Endothelial cell of umbilical vein (primary cell): ENCODE data around the gene STK17A. TPM values are rescaled to one million over a fixed set of nuclear protein-coding genes. Genes with fewer than 3 reads are reported as not detected.

Experiments
- BruUV-seq: library from RNA; stranded (reverse); fragments of 400-500 nt; replicated peaks from 2 replicates; lab custom pipeline; 2021; lab: Mats Ljungman, UMichigan
- CTCF ChIA-PET: fragments of 300-600, 350-600 bp; sonication (Branson Sonifier 250); formaldehyde crosslinking; loops from one replicate; lab custom pipeline; 2021; ENCODE audit warnings: antibody characterized with exemption, inconsistent platforms; lab: Charles Lee
- POLR2A ChIA-PET: fragments of 300-600, 350-600 bp; sonication (Branson Sonifier 250); formaldehyde crosslinking; loops from one replicate; lab custom pipeline; 2021; ENCODE audit warnings: antibody characterized with exemption, inconsistent platforms; lab: Charles Lee
- DNase-seq: peaks from one replicate; pipeline ENCODE4 v3.0.0-alpha.2; 2011; ENCODE audit warnings: low read depth, low spot score
- FAIRE-seq: peaks from 2 replicates; lab custom pipeline; 2011; peaks lifted over from hg19 to GRCh38; lab: Jason Lieb, UNC
- H2AFZ ChIP-seq: 2 replicates; pipeline ENCODE4 v1.6.0; 2012; ENCODE audit warnings: low read depth, low read length, control low read depth, inconsistent platforms
- H3K27ac ChIP-seq: 2 replicates; pipeline ENCODE4 v1.5.1; 2011; ENCODE audit warnings: low read depth, mild to moderate bottlenecking, control low read depth, low read length, moderate library complexity; ENCODE audit not compliant: insufficient read depth
- H3K27me3 ChIP-seq, 2 experiments: 2 replicates each; pipeline versions ENCODE4 v1.6.0 to v1.6.1; 2011; ENCODE audit warnings: low read length in 2 of 2, mixed read lengths in 1 of 2; ENCODE audit not compliant: control insufficient read depth in 2 of 2, insufficient read depth in 2 of 2
- H3K36me3 ChIP-seq, 2 experiments: 2 replicates in 1 of 2; 3 replicates in 1 of 2; pipeline ENCODE4 v1.5.1; 2011; ENCODE audit warnings: low read length in 2 of 2, mild to moderate bottlenecking in 1 of 2, moderate library complexity in 1 of 2; ENCODE audit not compliant: control insufficient read depth in 2 of 2, insufficient read depth in 2 of 2; ENCODE audit errors: extremely low read depth in 1 of 2
- H3K4me1 ChIP-seq: 3 replicates; pipeline ENCODE4 v1.5.1; 2011; ENCODE audit warnings: mild to moderate bottlenecking, low read length; ENCODE audit not compliant: control insufficient read depth, insufficient read depth; ENCODE audit errors: extremely low read depth
- H3K4me2 ChIP-seq: 2 replicates; pipeline ENCODE4 v1.6.1; 2011; ENCODE audit warnings: low read length, control low read depth, mixed read lengths; ENCODE audit not compliant: insufficient read depth
- H3K4me3 ChIP-seq, 3 experiments: fragments of 200-600 bp in 1 of 3; sonication (generic), shearing (Covaris generic) in 1 of 3; replicated peaks in 1 of 3; 2 replicates each; pipeline ENCODE4 v1.5.1; 2011 to 2016; ENCODE audit warnings: control low read depth in 3 of 3, low read length in 3 of 3, mild to moderate bottlenecking in 2 of 3, inconsistent platforms in 1 of 3, low read depth in 1 of 3, moderate library complexity in 1 of 3; ENCODE audit not compliant: insufficient read depth in 1 of 3
- H3K79me2 ChIP-seq: 2 replicates; pipeline ENCODE4 v1.6.0; 2012; ENCODE audit warnings: low read length, inconsistent platforms; ENCODE audit not compliant: control insufficient read depth, insufficient read depth
- H3K9ac ChIP-seq: replicated peaks from 2 replicates; pipeline ENCODE3; 2011; ENCODE audit warnings: low read length, control low read depth; ENCODE audit not compliant: insufficient read depth; ENCODE audit errors: extremely low read depth
- H3K9me1 ChIP-seq: replicated peaks from 3 replicates; pipeline ENCODE4 v1.6.0; 2011; ENCODE audit warnings: mild to moderate bottlenecking, low read length; ENCODE audit not compliant: control insufficient read depth, insufficient read depth; ENCODE audit errors: extremely low read depth
- H3K9me3 ChIP-seq: replicated peaks from 2 replicates; pipeline ENCODE4 v1.5.1; 2012; ENCODE audit warnings: low read length, inconsistent platforms; ENCODE audit not compliant: control insufficient read depth, insufficient read depth
- H4K20me1 ChIP-seq: replicated peaks from 2 replicates; pipeline ENCODE3; 2011; ENCODE audit warnings: mild to moderate bottlenecking, low read length; ENCODE audit not compliant: control insufficient read depth, insufficient read depth; ENCODE audit errors: extremely low read depth
- CTCF ChIP-seq, 2 donors: IDR thresholded peaks; 1 replicate in 1 of 2; 2 replicates in 1 of 2; pipeline ENCODE4 v1.5.1; 2011; ENCODE audit warnings: low read length in 2 of 2, mild to moderate bottlenecking in 2 of 2, moderate library complexity in 2 of 2, control low read depth in 1 of 2, inconsistent platforms in 1 of 2, low read depth in 1 of 2; ENCODE audit not compliant: insufficient read depth in 1 of 2; ENCODE audit errors: extremely low read depth in 1 of 2
- EZH2 ChIP-seq: IDR thresholded peaks from 2 replicates; pipeline ENCODE4 v1.6.1; 2012; ENCODE audit warnings: borderline replicate concordance, low read depth, mild to moderate bottlenecking, moderate library complexity, low read length, inconsistent platforms; ENCODE audit not compliant: severe bottlenecking
- FOS ChIP-seq: IDR thresholded peaks from 2 replicates; pipeline ENCODE4 v1.6.1; 2011; ENCODE audit warnings: mild to moderate bottlenecking, low read length, moderate library complexity, borderline replicate concordance; ENCODE audit not compliant: insufficient read depth
- GATA2 ChIP-seq: IDR thresholded peaks from 2 replicates; pipeline ENCODE4 v1.7.0; 2011; ENCODE audit warnings: low read depth, mild to moderate bottlenecking, moderate library complexity, mixed read lengths, low read length; ENCODE audit not compliant: insufficient read length, insufficient read depth
- JUN ChIP-seq: IDR thresholded peaks from 2 replicates; pipeline ENCODE4 v1.6.1; 2011; ENCODE audit warnings: borderline replicate concordance, low read depth; ENCODE audit not compliant: insufficient read length, insufficient read depth
- MAX ChIP-seq: IDR thresholded peaks from 2 replicates; pipeline ENCODE4 v1.6.1; 2011; ENCODE audit not compliant: insufficient read depth, insufficient read length
- MYC ChIP-seq: IDR thresholded peaks from one replicate; pipeline ENCODE4 v1.6.1; 2011; ENCODE audit warnings: mild to moderate bottlenecking, low read depth, low read length
- POLR2A ChIP-seq: IDR thresholded peaks from 2 replicates; pipeline ENCODE4 v1.6.1; 2012; ENCODE audit warnings: low read depth, mild to moderate bottlenecking, control low read depth, low read length
- POLR2AphosphoS5 ChIP-seq: IDR thresholded peaks from 2 replicates; pipeline ENCODE4 v1.6.1; 2012; ENCODE audit warnings: low read depth, mild to moderate bottlenecking, control low read depth, low read length, moderate library complexity; ENCODE audit not compliant: insufficient read depth
- dilution Hi-C: fragments of 300-500 bp; cut with MboI; formaldehyde crosslinking; loops from one replicate; pipeline ENCODE4 v1.15.0; 2019; ENCODE audit warnings: low sequenced_read_pairs; ENCODE audit not compliant: extremely low pct_ligation_motif_present
- intact Hi-C: fragments of 100-400 bp; cut with micrococcal nuclease; formaldehyde crosslinking; loops from one replicate; pipeline ENCODE4 v1.10.0; 2022
- polyA plus RNA-seq, 4 experiments: library from polyadenylated mRNA; depleted of rRNA in 3 of 4; stranded (reverse) in 3 of 4; unstranded in 1 of 4; fragments of >200 nt; gene quantifications; 2 replicates each; pipeline versions ENCODE4 v1.2.1 to v1.2.3, GENCODE V29; 2011 to 2012; ENCODE audit warnings: missing spikeins in 1 of 4
- total RNA-seq: library from RNA; stranded (reverse); gene quantifications from 2 replicates; pipeline ENCODE4 v1.2.3, GENCODE V29; 2021

STK17A gene
- total and polyA plus RNA-seq, 2 donors (not counting 3 experiments of a cell fraction or from before 2014, with no cell fraction given), result 11.7 to 58.8 TPM

GRCh38 chr7:43645699-43646226 lies 62.9 kb downstream of the STK17A start:
- no peak for TF ChIP-seq JUN
- no peak for TF ChIP-seq POLR2AphosphoS5
- no peak for TF ChIP-seq MAX
- TF ChIP-seq FOS, result no peak
- no peak for TF ChIP-seq POLR2A
- no peak for TF ChIP-seq GATA2
- no peak for TF ChIP-seq EZH2
- TF ChIP-seq MYC, result no peak
- TF ChIP-seq CTCF (IDR thresholded peaks at IDR 0.05; ENCODE audit: extremely low read depth in 1 of 2, insufficient read depth in 1 of 2, low read depth in 1 of 2, low read length in 2 of 2), result no peak
- peak overlapping the region; percentile 97 for H3K27ac ChIP-seq
- BruUV-seq, result no TSS peak
- H4K20me1 ChIP-seq, result no peaks in the 10 kb centered on the region
- no peaks in the 10 kb centered on the region for H3K9me1 ChIP-seq
- H3K4me3 ChIP-seq, result no peak overlapping the region
- ChIA-PET POLR2A (interaction anchor here (1.8 kb wide), 1 partner anchor 63 kb away, joined by 7 read pairs; the partner anchor contains the start of gene STK17A), CTCF (interaction anchor here (1.2 to 9.3 kb wide), 3 partner anchors 48 to 64 kb away, joined by 3 to 130 read pairs (median 126); partner anchors contain the start of gene STK17A)
- peaks cover 38% of the 10 kb centered on the region for H3K79me2 ChIP-seq
- dilution Hi-C loops (no loop called here), intact Hi-C loops (no loop called here)
- no peak overlapping the region for H2AFZ ChIP-seq
- FAIRE-seq (no peak), DNase-seq (no peak)
- H3K9me3 ChIP-seq, result no peaks in the 10 kb centered on the region
- H3K27me3 ChIP-seq, result no peaks in the 10 kb centered on the region
- peaks cover 65% of the 10 kb centered on the region for H3K4me1 ChIP-seq
- H3K9ac ChIP-seq, result peak overlapping the region; percentile 88
- H3K36me3 ChIP-seq, result peaks cover 0 to 2% of the 10 kb centered on the region in 2 experiments
- peak overlapping the region; percentile 90 for H3K4me2 ChIP-seq
